Thyroid gland (tissue), 4 donors: ENCODE data around the gene PEX7.

Experiments used
- CTCF ChIP-seq, 6 experiments: fragments of 200-600 bp in 3 of 6; fragments of 450-650 bp in 3 of 6; sonication (generic) in 3 of 6; IDR thresholded peaks; one replicate each; pipeline ENCODE4 v1.5.1; 2016 to 2019; ENCODE audit warnings: antibody characterized with exemption in 6 of 6, mild to moderate bottlenecking in 2 of 6, inconsistent platforms in 1 of 6, moderate library complexity in 1 of 6
- POLR2A ChIP-seq, 2 donors: fragments of 450-650 bp; IDR thresholded peaks; one replicate each; pipeline ENCODE4 v1.6.1; 2017; ENCODE audit warnings: antibody characterized with exemption in 2 of 2, mild to moderate bottlenecking in 2 of 2, moderate library complexity in 1 of 2

GRCh38 chr6:136774228-136775041 lies 48.0 kb upstream of the PEX7 start:
- TF ChIP-seq CTCF (IDR thresholded peaks at IDR 0.05): no peak
- TF ChIP-seq POLR2A (IDR thresholded peaks at IDR 0.05): no peak
